GM18519 (cell line): ENCODE results near the gene RCAN1.
"Not testable (repeated sequence)": the region's sequence is repeated elsewhere in the genome, so short reads cannot be mapped to it uniquely, and the experiment has no call there.

Experiments used
- ATAC-seq: cut with Tn5 transposase; IDR thresholded peaks from one replicate; pipeline ENCODE4 v1.9.1; 2021; ENCODE audit warnings: mild to moderate bottlenecking, moderate library complexity; ENCODE audit not compliant: unreplicated experiment, low FRiP score

The RCAN1 gene

DNA sequence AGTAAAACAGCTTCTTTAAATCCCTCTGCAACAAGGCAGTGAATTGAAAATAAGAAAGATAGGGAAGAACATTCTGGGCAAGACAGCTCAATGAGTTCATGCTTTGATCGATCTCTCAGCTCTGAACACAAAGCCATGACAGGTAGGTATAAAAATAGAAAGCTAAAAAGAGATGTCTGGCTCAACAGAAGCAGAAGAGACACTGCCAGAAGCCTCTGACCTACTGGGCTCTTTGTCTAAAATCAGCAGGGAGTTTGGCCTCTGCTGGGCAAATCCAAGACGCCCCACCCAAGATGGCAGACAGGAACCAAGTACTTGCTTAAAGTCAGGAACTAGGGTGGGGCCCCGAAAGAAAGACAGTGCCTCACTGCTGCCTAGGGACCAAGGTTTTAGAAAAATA lies 147.6 kb downstream of the RCAN1 start:
- ATAC-seq, result not testable (repeated sequence)
